A673 (cell line): Measurements from ENCODE around the gene RMRP.
"Not testable (repeated sequence)": the region's sequence is repeated elsewhere in the genome, so short reads cannot be mapped to it uniquely, and the experiment has no call there.

Experiments
- EZH2 ChIP-seq: fragments of 200-600 bp; sonication (generic); IDR thresholded peaks from 2 replicates; pipeline ENCODE4 v1.6.1; 2017; ENCODE audit warnings: borderline replicate concordance, low read depth, mild to moderate bottlenecking, mixed read lengths, antibody characterized with exemption, low read length; ENCODE audit not compliant: poor library complexity, severe bottlenecking
- TF ChIP-seq, protein P1 (sequence below): fragments of 300-800, 200-600 bp; sonication (generic); conservative IDR thresholded peaks from 2 replicates; pipeline ENCODE4 v1.5.1; 2017; ENCODE audit warnings: low read depth, mild to moderate bottlenecking, antibody characterized with exemption, low read length, moderate library complexity, mixed read lengths

DNA sequence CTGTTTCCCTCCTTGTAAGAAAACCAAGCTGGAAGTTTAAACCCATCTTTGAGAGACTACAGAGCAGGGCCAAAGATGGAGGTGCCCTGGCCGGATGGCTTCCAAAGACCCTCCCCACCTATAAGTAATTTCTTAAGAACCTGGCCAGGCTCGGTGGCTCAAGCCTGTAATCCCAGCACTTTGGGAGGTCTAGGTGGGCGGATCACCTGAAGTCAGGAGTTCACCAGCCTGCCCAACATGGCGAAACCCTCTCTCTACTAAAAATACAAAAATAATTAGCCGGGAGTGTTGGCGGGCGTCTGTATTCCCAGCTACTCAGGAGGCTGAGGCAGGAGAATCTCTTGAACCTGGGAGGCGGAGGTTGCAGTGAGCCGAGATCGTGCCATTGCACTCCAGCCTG lies 12.1 kb downstream of the RMRP start:
- TF ChIP-seq, protein P1, sequence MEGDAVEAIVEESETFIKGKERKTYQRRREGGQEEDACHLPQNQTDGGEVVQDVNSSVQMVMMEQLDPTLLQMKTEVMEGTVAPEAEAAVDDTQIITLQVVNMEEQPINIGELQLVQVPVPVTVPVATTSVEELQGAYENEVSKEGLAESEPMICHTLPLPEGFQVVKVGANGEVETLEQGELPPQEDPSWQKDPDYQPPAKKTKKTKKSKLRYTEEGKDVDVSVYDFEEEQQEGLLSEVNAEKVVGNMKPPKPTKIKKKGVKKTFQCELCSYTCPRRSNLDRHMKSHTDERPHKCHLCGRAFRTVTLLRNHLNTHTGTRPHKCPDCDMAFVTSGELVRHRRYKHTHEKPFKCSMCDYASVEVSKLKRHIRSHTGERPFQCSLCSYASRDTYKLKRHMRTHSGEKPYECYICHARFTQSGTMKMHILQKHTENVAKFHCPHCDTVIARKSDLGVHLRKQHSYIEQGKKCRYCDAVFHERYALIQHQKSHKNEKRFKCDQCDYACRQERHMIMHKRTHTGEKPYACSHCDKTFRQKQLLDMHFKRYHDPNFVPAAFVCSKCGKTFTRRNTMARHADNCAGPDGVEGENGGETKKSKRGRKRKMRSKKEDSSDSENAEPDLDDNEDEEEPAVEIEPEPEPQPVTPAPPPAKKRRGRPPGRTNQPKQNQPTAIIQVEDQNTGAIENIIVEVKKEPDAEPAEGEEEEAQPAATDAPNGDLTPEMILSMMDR = not testable (repeated sequence)
- TF ChIP-seq EZH2 = not testable (repeated sequence)
